Ovary (tissue), 3 donors: ENCODE measurements around the gene SLC1A3.

Experiments
- POLR2A ChIP-seq: fragments of 450-650 bp; IDR thresholded peaks from one replicate; pipeline ENCODE4 v1.6.1; 2017; ENCODE audit warnings: antibody characterized with exemption, mild to moderate bottlenecking, moderate library complexity
- TF ChIP-seq, protein P1 (sequence below), 3 donors: fragments of 450-650 bp in 2 of 3; fragments of 200-600 bp in 1 of 3; IDR thresholded peaks; one replicate each; pipeline versions ENCODE4 v1.5.1 to v1.8.0; 2016 to 2022; ENCODE audit warnings: antibody characterized with exemption in 3 of 3, mild to moderate bottlenecking in 1 of 3
- donor health status: DM: no; HTN: no; CAD: no.

DNA sequence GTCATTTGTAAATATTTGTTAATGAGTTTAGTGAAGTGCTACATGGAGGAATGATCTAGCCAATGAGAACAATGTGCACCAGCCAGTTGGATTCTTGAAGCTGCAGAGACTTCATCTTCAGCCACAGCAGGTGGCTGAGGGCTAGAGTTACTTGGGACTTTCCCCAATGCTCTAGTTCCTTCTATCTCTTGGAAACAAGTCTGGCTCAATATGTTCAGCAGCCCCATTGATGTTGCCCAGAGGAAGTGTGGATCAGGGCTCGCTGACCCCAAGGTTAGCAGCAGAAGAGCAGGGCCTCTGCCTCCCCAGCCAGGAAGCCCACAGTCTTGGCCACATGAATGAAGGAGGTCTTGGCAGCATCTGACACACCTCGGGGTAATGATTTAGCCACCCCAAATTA, 117.5 kb downstream of the SLC1A3 start:
- TF ChIP-seq, protein P1, sequence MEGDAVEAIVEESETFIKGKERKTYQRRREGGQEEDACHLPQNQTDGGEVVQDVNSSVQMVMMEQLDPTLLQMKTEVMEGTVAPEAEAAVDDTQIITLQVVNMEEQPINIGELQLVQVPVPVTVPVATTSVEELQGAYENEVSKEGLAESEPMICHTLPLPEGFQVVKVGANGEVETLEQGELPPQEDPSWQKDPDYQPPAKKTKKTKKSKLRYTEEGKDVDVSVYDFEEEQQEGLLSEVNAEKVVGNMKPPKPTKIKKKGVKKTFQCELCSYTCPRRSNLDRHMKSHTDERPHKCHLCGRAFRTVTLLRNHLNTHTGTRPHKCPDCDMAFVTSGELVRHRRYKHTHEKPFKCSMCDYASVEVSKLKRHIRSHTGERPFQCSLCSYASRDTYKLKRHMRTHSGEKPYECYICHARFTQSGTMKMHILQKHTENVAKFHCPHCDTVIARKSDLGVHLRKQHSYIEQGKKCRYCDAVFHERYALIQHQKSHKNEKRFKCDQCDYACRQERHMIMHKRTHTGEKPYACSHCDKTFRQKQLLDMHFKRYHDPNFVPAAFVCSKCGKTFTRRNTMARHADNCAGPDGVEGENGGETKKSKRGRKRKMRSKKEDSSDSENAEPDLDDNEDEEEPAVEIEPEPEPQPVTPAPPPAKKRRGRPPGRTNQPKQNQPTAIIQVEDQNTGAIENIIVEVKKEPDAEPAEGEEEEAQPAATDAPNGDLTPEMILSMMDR (IDR thresholded peaks at IDR 0.05): no peak
- TF ChIP-seq POLR2A: no peak
